A549 (cell line): ENCODE data around the gene MYH9.

Experiments used
- CTCF ChIP-seq: fragments of >200 bp; sonication (Bioruptor Twin); formaldehyde crosslinking; IDR thresholded peaks from 3 replicates; pipeline ENCODE4 v1.5.1; 2016
- POLR2A ChIP-seq: IDR thresholded peaks from 2 replicates; pipeline ENCODE4 v1.6.1; 2012; ENCODE audit warnings: mild to moderate bottlenecking, low read length
- SMC3 ChIP-seq: fragments of >200 bp; sonication (Bioruptor Twin); formaldehyde crosslinking; IDR thresholded peaks from 3 replicates; pipeline ENCODE4 v1.6.1; 2018; ENCODE audit warnings: inconsistent platforms
- ZFP36 ChIP-seq: fragments of 450-650 bp; IDR thresholded peaks from 2 replicates; pipeline ENCODE4 v1.6.1; 2014; ENCODE audit warnings: borderline replicate concordance; ENCODE audit not compliant: partially characterized antibody

- no peak for TF ChIP-seq POLR2A
- TF ChIP-seq CTCF = no peak
- TF ChIP-seq SMC3 = peak; percentile 10; the same call in 1 of the 3 replicates
- TF ChIP-seq ZFP36 = no peak
These were observed 22.8 kb downstream of the MYH9 start for GRCh38 chr22:36365020-36365411.
